ENCODE measurements around the gene TLR7. TPM values are rescaled to one million over a fixed set of nuclear protein-coding genes. Genes with fewer than 3 reads are reported as not detected.

Gene TLR7
- total RNA-seq, 4 donors from 2014 or later, result 0.23 to 1.2 (median 0.62) TPM

- no peaks in the 10 kb centered on the region for H3K36me3 ChIP-seq
- intact Hi-C loops (cut with DNase I), result no loop called here
- no peaks in the 10 kb centered on the region for H3K27me3 ChIP-seq
- no peak for TF ChIP-seq CTCF (IDR thresholded peaks at IDR 0.05)
- no peak for TF ChIP-seq POLR2A (IDR thresholded peaks at IDR 0.05; ENCODE audit: low read depth)
- TF ChIP-seq EP300 (IDR thresholded peaks at IDR 0.05), result no peak
- TF ChIP-seq POLR2AphosphoS5 (IDR thresholded peaks at IDR 0.05), result no peak
- no peak overlapping the region for H3K4me3 ChIP-seq
- WGBS, result 79% methylated on average over 5 of the region's 5 CpGs
- H3K4me1 ChIP-seq, result peaks cover 0 to 6% (median 2%) of the 10 kb centered on the region in 4 donors
- H3K9me3 ChIP-seq, result no peaks in the 10 kb centered on the region
- DNase-seq (ENCODE audit: extremely low spot score), result no peak
- no peak overlapping the region for H3K27ac ChIP-seq (replicated peaks in 1 of 4)
These were observed 31.2 kb downstream of the TLR7 start for GRCh38 chrX:12898073-12898472.

- Histone ChIP-seq H3K27me3 (no peaks in the 10 kb centered on the region), H3K4me1 (peaks cover 0 to 6% (median 2%) of the 10 kb centered on the region in 4 donors), H3K4me3 (no peak overlapping the region), H3K9me3 (no peaks in the 10 kb centered on the region), H3K36me3 (no peaks in the 10 kb centered on the region), H3K27ac (replicated peaks in 1 of 4) (no peak overlapping the region)
- 45% methylated on average over 7 of the region's 7 CpGs for WGBS
- no peak for TF ChIP-seq EP300 (IDR thresholded peaks at IDR 0.05)
- no peak for TF ChIP-seq POLR2A (IDR thresholded peaks at IDR 0.05; ENCODE audit: low read depth)
- TF ChIP-seq CTCF (IDR thresholded peaks at IDR 0.05), result no peak
- no peak for TF ChIP-seq POLR2AphosphoS5 (IDR thresholded peaks at IDR 0.05)
- intact Hi-C loops (cut with DNase I), result no loop called here
- no peak for DNase-seq (ENCODE audit: extremely low spot score)
These were observed 32.6 kb downstream of the TLR7 start for GRCh38 chrX:12899506-12899905.

GRCh38 chrX:12901486-12901885 lies 34.6 kb downstream of the TLR7 start:
- H3K27ac ChIP-seq (replicated peaks in 1 of 4), result no peak overlapping the region
- no peaks in the 10 kb centered on the region for H3K27me3 ChIP-seq
- TF ChIP-seq POLR2AphosphoS5 (IDR thresholded peaks at IDR 0.05), result no peak
- TF ChIP-seq CTCF (IDR thresholded peaks at IDR 0.05), result peak; percentile 57 to 63 (median 61)
- DNase-seq (ENCODE audit: extremely low spot score), result no peak
- 27% methylated on average over 10 of the region's 10 CpGs for WGBS
- H3K4me1 ChIP-seq, result peaks cover 0 to 6% (median 2%) of the 10 kb centered on the region in 4 donors
- no peak overlapping the region for H3K4me3 ChIP-seq
- H3K36me3 ChIP-seq, result no peaks in the 10 kb centered on the region
- intact Hi-C loops (cut with DNase I), result no loop called here
- H3K9me3 ChIP-seq, result no peaks in the 10 kb centered on the region

GRCh38 chrX:12903646-12904045 lies 36.8 kb downstream of the TLR7 start:
- H3K27ac ChIP-seq (replicated peaks in 1 of 4), result no peak overlapping the region
- no peak overlapping the region for H3K4me3 ChIP-seq
- no peak for DNase-seq (ENCODE audit: extremely low spot score)
- intact Hi-C loops (cut with DNase I), result no loop called here
- no peaks in the 10 kb centered on the region for H3K9me3 ChIP-seq
- 81% methylated on average over 8 of the region's 8 CpGs for WGBS
- no peaks in the 10 kb centered on the region for H3K36me3 ChIP-seq
- H3K27me3 ChIP-seq, result no peaks in the 10 kb centered on the region
- peaks cover 0 to 6% (median 2%) of the 10 kb centered on the region in 4 donors for H3K4me1 ChIP-seq
- TF ChIP-seq POLR2AphosphoS5 (IDR thresholded peaks at IDR 0.05) (no peak), EP300 (IDR thresholded peaks at IDR 0.05) (no peak), POLR2A (IDR thresholded peaks at IDR 0.05; ENCODE audit: low read depth) (no peak), CTCF (IDR thresholded peaks at IDR 0.05) (no peak)

GRCh38 chrX:12906046-12906761 lies 39.3 kb downstream of the TLR7 start, which contains the start of gene TLR8:
Gene TLR8, plus strand, starts transcription at chrX:12906620. Its CDS starts 87 bp downstream, at chrX:12906707.
- Histone ChIP-seq H3K4me1 (peaks cover 0 to 6% (median 2%) of the 10 kb centered on the region in 4 donors), H3K36me3 (no peaks in the 10 kb centered on the region), H3K9me3 (no peaks in the 10 kb centered on the region), H3K27me3 (no peaks in the 10 kb centered on the region), H3K4me3 (no peak within 1 kb of the TSS), H3K27ac (replicated peaks in 1 of 4) (no peak within 1 kb of the TSS)
- TF ChIP-seq CTCF (IDR thresholded peaks at IDR 0.05), result no peak
- TF ChIP-seq POLR2AphosphoS5 (IDR thresholded peaks at IDR 0.05), result no peak
- no peak for TF ChIP-seq POLR2A (IDR thresholded peaks at IDR 0.05; ENCODE audit: low read depth)
- TF ChIP-seq EP300 (IDR thresholded peaks at IDR 0.05), result no peak
- intact Hi-C loops (cut with DNase I), result no loop called here
- DNase-seq (ENCODE audit: extremely low spot score), result no peak
- WGBS, result 77% methylated on average over 15 of the region's 15 CpGs
